ENCODE results near the gene RETREG2. TPM values are rescaled to one million over a fixed set of nuclear protein-coding genes. Genes with fewer than 3 reads are reported as not detected.

The RETREG2 gene
- total RNA-seq, 4 donors from 2014 or later, result 30.7 to 67.0 (median 62.9) TPM

GRCh38 chr2:219214141-219214540, 36.1 kb downstream of the RETREG2 start:
- TF ChIP-seq, protein P1, sequence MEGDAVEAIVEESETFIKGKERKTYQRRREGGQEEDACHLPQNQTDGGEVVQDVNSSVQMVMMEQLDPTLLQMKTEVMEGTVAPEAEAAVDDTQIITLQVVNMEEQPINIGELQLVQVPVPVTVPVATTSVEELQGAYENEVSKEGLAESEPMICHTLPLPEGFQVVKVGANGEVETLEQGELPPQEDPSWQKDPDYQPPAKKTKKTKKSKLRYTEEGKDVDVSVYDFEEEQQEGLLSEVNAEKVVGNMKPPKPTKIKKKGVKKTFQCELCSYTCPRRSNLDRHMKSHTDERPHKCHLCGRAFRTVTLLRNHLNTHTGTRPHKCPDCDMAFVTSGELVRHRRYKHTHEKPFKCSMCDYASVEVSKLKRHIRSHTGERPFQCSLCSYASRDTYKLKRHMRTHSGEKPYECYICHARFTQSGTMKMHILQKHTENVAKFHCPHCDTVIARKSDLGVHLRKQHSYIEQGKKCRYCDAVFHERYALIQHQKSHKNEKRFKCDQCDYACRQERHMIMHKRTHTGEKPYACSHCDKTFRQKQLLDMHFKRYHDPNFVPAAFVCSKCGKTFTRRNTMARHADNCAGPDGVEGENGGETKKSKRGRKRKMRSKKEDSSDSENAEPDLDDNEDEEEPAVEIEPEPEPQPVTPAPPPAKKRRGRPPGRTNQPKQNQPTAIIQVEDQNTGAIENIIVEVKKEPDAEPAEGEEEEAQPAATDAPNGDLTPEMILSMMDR (IDR thresholded peaks at IDR 0.05; ENCODE audit: low read depth), result no peak

DNA sequence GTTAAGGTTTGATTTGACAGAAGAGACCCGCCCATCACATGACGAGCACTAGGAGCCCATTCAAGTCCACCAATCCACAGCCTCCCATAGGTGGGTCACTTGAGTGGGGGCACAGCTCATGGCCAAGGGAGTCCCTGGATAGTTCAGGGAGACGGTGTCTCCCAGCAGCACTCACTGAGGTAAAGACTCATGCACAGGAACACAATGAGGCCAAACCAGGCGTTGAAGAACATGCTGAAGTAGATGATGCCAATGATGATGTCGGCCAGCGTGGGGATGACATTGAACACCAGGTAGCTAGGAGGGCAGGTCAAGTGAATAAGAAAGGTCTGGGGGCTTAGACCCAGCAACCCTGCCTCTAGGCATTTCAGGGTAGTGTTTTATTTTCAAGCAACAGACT, 36.7 kb downstream of the RETREG2 start:
- TF ChIP-seq, protein P1 (IDR thresholded peaks at IDR 0.05; ENCODE audit: low read depth), result no peak

GRCh38 chr2:219215871-219216534, 37.9 kb downstream of the RETREG2 start:
- TF ChIP-seq, protein P1 (IDR thresholded peaks at IDR 0.05; ENCODE audit: low read depth), result no peak

DNA sequence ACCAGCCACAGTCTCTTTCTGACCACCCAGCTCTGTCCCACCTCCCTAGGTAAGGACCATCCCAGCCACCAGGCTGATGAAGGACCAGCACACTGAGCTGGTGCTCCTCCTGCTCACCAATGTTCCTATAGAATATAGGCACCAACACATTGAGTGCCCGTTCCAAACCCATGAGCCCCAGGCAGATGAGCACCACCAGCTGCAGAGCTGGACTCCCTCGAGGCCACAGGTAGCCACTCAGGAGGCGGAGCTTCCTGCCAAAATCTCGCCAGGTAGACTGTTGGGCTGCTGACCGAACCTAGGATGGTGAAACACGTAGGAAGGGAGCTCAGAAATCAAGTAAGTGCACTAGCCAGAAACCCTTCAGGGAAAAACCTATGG, 38.5 kb downstream of the RETREG2 start:
- TF ChIP-seq, protein P1 (IDR thresholded peaks at IDR 0.05; ENCODE audit: low read depth), result no peak

DNA sequence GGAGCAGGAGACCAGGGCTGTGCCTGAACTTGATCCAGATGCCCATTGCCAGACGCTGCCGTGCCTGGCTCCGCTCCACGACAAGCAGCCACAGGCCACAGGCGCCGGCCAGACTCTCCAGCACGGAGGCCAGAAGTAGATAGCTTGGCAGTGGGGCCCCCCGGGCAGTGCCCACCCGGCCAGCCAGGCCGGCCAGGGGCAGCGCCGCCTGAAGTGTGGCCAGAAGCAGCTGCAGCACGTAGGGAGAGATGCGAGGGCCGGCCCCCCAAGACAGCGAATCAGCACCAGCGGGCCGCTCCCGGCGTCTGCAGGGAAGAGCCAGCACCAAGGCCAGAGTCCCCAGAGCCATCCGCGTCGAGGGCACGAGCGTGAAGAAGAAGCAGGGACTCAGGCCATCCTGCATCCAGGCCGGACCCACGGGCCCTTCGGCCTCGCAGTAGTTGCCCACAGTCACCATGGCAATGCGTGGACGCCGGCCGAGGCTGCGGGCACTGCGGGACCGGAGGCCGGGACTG, 40.2 kb downstream of the RETREG2 start:
- TF ChIP-seq, protein P1 (IDR thresholded peaks at IDR 0.05; ENCODE audit: low read depth), result no peak

GRCh38 chr2:219218732-219219701, 40.9 kb downstream of the RETREG2 start, which contains the start of gene ABCB6:
Gene ABCB6, minus strand, starts transcription at chr2:219218958. Its CDS starts 285 bp downstream, at chr2:219218673.
- TF ChIP-seq, protein P1 (IDR thresholded peaks at IDR 0.05; ENCODE audit: low read depth), result no peak
